Measurements from ENCODE around the gene WDPCP.
"Not testable (repeated sequence)": the region's sequence is repeated elsewhere in the genome, so short reads cannot be mapped to it uniquely, and the experiment has no call there.

WDPCP gene

GRCh38 chr2:63610525-63610924, 22.2 kb upstream of the WDPCP start:
- DNase-seq (ENCODE audit: low read depth), result no peak
- no peak for TF ChIP-seq CTCF (IDR thresholded peaks at IDR 0.05; ENCODE audit: control insufficient read depth, extremely low read depth, insufficient read depth)
- no peak overlapping the region for H3K4me3 ChIP-seq (ENCODE audit: low read depth, low read length)

GRCh38 chr2:63608865-63609264, 20.6 kb upstream of the WDPCP start:
- not testable (repeated sequence) for H3K4me3 ChIP-seq (ENCODE audit: low read depth, low read length); DNase-seq (ENCODE audit: low read depth)

DNA sequence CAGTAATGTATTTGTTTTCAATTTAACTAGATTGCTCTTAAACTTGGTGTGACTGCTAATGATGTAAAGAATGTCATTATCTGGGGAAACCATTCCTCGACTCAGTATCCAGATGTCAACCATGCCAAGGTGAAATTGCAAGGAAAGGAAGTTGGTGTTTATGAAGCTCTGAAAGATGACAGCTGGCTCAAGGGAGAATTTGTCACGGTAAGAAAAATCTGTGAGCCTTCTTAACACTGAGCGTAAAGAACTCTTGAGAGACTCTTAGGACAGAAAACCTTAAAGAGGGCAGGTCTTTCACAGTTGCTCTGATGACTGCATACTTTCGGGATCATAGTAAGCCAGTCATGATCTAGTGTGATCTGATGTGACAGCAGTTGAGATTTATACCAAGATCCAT, 16.4 kb upstream of the WDPCP start:
- TF ChIP-seq CTCF (IDR thresholded peaks at IDR 0.05; ENCODE audit: control insufficient read depth, extremely low read depth, insufficient read depth), result no peak
- no peak overlapping the region for H3K4me3 ChIP-seq (ENCODE audit: low read depth, low read length)
- DNase-seq (ENCODE audit: low read depth), result no peak

GRCh38 chr2:63600881-63601460, 12.7 kb upstream of the WDPCP start:
- no peak for DNase-seq (ENCODE audit: low read depth)
- no peak for TF ChIP-seq CTCF (IDR thresholded peaks at IDR 0.05; ENCODE audit: control insufficient read depth, extremely low read depth, insufficient read depth)
- H3K4me3 ChIP-seq (ENCODE audit: low read depth, low read length), result no peak overlapping the region

- TF ChIP-seq CTCF (IDR thresholded peaks at IDR 0.05; ENCODE audit: control insufficient read depth, extremely low read depth, insufficient read depth), result no peak
- H3K4me3 ChIP-seq (ENCODE audit: low read depth, low read length), result no peak overlapping the region
- no peak for DNase-seq (ENCODE audit: low read depth)
Measured at GRCh38 chr2:63598981-63599380, 10.7 kb upstream of the WDPCP start.

DNA sequence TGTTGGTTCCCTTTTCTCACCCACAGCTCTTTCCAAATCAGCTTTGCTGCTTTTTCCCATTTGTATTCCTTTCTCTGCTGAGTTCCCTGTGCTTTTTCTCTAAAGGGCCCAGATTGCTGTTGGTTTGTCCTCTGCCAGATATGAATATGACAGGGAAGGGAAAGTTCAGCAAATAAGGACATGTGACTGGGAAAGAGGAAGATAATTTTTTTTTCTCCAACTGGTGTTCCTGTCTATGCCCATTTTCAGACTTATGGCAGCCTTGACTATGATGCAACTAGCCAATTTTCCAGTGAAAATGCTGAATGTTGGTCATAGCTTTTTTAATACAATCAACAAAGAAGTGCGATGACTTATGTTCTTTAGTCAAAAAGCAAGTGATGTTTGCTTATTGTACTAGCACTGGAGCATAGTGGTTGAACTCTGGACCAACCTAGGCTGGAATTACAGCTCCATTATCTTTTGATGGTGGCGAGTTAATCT, 8.2 kb upstream of the WDPCP start:
- H3K4me3 ChIP-seq (ENCODE audit: low read depth, low read length), result no peak overlapping the region
- DNase-seq (ENCODE audit: low read depth), result no peak
- no peak for TF ChIP-seq CTCF (IDR thresholded peaks at IDR 0.05; ENCODE audit: control insufficient read depth, extremely low read depth, insufficient read depth)

GRCh38 chr2:63594660-63595059, 6.4 kb upstream of the WDPCP start:
- no peak for DNase-seq (ENCODE audit: low read depth)
- H3K4me3 ChIP-seq (ENCODE audit: low read depth, low read length), result no peak overlapping the region
- TF ChIP-seq CTCF (IDR thresholded peaks at IDR 0.05; ENCODE audit: control insufficient read depth, extremely low read depth, insufficient read depth), result no peak

Measured in LNCaP clone FGC (cell line).